ENCODE results near the gene MAN1B1. TPM values are rescaled to one million over a fixed set of nuclear protein-coding genes. Genes with fewer than 3 reads are reported as not detected.
A peak's percentile ranks its signal among the peaks of the same experiment; 100 is the strongest.

The MAN1B1 gene
- total RNA-seq, 1 donor from 2014 or later, result 24.6 TPM

DNA sequence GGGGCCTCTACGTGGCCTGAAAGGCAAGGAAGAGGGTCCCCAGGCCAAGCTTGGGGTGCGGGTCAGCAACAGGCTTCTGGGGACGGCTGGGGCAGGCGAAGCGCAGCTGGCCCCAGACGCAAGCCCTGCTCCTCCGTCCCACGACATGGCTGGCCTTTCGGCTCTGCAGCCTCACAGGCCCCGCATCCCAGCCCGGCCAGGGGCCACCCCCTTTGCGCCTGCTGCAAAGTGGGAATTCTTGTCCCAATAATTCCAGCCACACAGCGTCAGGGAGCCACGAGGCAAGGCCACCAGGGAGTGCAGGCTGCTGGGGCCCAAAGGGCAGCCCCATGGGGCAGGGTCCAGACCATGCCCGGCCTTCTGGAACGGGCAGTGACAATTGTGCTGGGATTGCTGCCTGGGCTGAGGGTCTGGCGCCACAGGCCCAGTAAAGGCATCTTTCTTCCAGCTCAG lies 31.8 kb upstream of the MAN1B1 start:
- Histone ChIP-seq H3K9ac (no peak overlapping the region), H3K27ac (no peak overlapping the region), H3K36me3 (no peaks in the 10 kb centered on the region), H3K27me3 (peaks cover 83% of the 10 kb centered on the region), H3K4me2 (peak overlapping the region; percentile 6), H3K79me2 (ENCODE audit: low read depth) (no peaks in the 10 kb centered on the region), H4K20me1 (ENCODE audit: low read depth) (peaks cover 30% of the 10 kb centered on the region), H3F3A (ENCODE audit: low read depth) (peaks cover 27% of the 10 kb centered on the region), H3K4me3 (no peak overlapping the region), H3K9me3 (ENCODE audit: low read depth) (no peaks in the 10 kb centered on the region), H3K4me1 (peaks cover 17% of the 10 kb centered on the region), H2AFZ (replicated peaks) (no peak overlapping the region)
- Mint-ChIP-seq H3K36me3 (no peaks in the 10 kb centered on the region), H3K4me1 (peaks cover 7% of the 10 kb centered on the region), H3K27ac (no peak overlapping the region), H3K4me3 (no peak overlapping the region), H3K9me3 (no peaks in the 10 kb centered on the region), H3K27me3 (ENCODE audit: insufficient read depth, low read depth) (peaks cover 33% of the 10 kb centered on the region)
- DNase-seq (ENCODE audit: low spot score), result no peak
- TF ChIP-seq, protein P1, sequence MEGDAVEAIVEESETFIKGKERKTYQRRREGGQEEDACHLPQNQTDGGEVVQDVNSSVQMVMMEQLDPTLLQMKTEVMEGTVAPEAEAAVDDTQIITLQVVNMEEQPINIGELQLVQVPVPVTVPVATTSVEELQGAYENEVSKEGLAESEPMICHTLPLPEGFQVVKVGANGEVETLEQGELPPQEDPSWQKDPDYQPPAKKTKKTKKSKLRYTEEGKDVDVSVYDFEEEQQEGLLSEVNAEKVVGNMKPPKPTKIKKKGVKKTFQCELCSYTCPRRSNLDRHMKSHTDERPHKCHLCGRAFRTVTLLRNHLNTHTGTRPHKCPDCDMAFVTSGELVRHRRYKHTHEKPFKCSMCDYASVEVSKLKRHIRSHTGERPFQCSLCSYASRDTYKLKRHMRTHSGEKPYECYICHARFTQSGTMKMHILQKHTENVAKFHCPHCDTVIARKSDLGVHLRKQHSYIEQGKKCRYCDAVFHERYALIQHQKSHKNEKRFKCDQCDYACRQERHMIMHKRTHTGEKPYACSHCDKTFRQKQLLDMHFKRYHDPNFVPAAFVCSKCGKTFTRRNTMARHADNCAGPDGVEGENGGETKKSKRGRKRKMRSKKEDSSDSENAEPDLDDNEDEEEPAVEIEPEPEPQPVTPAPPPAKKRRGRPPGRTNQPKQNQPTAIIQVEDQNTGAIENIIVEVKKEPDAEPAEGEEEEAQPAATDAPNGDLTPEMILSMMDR (IDR thresholded peaks at IDR 0.05), result no peak
- TF ChIP-seq EZH2phosphoT487 (IDR thresholded peaks at IDR 0.05) (no peak), EZH2 (IDR thresholded peaks at IDR 0.05) (no peak)

DNA sequence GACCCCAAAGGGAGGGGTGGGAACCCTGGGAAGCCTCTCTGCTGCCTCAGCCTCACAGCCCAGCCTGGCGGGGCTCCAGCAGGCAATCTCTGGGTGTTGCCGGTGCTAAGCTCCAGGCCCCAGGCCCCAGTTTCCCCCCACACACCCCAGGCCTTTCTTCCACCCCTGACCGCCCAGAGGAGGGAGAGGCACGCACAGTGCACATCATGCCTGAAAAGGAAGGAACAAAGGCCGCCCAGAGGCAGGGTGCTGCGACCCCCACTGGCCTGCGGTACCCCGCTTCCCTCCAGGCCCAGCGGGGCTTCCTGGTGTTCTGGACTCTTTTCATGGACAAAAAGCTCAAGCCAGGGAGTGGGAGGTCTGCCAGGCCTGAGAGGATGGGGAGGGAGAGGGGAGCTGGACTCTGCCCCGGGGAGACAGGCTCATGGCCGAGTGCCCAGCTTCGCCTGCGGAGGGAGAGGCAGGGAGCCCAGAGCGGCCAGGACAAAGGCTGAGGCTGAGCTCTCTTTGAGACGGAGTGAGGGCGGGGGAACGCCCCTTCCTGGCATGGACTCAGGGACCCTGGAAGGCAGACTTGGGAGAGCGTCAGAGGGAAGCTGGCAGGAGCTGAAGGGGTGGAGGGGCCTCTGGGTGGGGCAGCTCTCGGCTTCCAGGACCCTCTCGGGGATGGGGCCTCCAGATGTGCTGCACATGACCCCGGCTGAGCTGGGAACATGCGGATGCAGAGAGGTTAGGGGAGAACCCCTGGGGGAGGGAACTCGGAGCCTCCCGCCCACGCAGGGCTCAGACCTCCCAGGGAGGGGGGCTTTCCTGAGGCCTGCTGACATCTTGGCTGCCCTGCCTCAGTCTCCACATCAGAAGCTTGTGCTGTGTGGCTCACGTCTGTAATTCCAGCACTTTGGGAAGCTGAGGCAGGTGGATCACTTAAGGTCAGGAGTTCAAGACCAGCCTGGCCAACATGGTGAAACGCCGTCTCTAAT lies 31.1 kb upstream of the MAN1B1 start:
- H3K27me3 ChIP-seq, result peaks cover 80% of the 10 kb centered on the region
- H3F3A ChIP-seq (ENCODE audit: low read depth), result peaks cover 27% of the 10 kb centered on the region
- H3K27me3 Mint-ChIP-seq (ENCODE audit: insufficient read depth, low read depth), result peaks cover 33% of the 10 kb centered on the region
- peak overlapping the region; percentile 22 for H3K4me2 ChIP-seq
- H3K9me3 ChIP-seq (ENCODE audit: low read depth), result no peaks in the 10 kb centered on the region
- no peaks in the 10 kb centered on the region for H3K36me3 ChIP-seq
- no peak for TF ChIP-seq EZH2phosphoT487 (IDR thresholded peaks at IDR 0.05)
- no peak for TF ChIP-seq EZH2 (IDR thresholded peaks at IDR 0.05)
- DNase-seq (ENCODE audit: low spot score), result peak; percentile 61
- H3K9me3 Mint-ChIP-seq, result no peaks in the 10 kb centered on the region
- peaks cover 7% of the 10 kb centered on the region for H3K4me1 Mint-ChIP-seq
- H3K4me3 Mint-ChIP-seq, result no peak overlapping the region
- no peaks in the 10 kb centered on the region for H3K36me3 Mint-ChIP-seq
- H3K79me2 ChIP-seq (ENCODE audit: low read depth), result no peaks in the 10 kb centered on the region
- H3K4me3 ChIP-seq, result no peak overlapping the region
- no peak overlapping the region for H3K9ac ChIP-seq
- no peak overlapping the region for H2AFZ ChIP-seq (replicated peaks)
- H3K27ac ChIP-seq, result no peak overlapping the region
- peaks cover 23% of the 10 kb centered on the region for H4K20me1 ChIP-seq (ENCODE audit: low read depth)
- no peak overlapping the region for H3K27ac Mint-ChIP-seq
- peaks cover 17% of the 10 kb centered on the region for H3K4me1 ChIP-seq

DNA sequence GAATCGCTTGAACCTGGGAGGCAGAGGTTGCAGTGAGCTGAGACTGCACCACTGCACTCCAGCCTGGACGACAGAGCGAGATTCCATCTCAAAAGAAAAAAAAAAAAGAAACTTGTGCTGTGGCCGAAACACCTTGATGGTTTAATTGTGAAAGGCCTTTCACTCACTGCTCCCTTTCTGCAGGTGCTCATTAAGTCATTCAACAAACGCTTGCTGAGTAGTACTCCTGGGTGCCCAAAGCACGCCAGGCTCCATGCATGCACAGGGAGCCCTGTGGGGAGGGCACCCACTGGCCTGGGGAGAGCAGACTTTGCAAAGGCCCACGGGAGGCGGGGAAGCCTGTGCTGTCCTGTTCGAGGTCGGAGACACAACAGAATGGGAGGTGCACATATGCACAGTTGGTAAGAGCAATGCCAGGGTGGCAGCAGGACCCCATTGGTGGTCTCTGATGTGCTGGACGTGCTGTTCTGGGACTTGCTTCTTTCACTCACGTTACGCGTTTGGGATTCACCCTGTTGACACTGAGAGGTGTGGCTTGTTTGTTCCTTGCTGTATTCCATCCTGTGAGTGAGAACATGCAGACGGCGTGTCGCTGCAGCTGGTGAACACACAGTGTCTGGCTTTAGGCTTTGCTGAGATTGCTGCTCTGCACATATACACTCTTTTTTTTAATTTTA lies 29.9 kb upstream of the MAN1B1 start:
- Histone ChIP-seq H4K20me1 (ENCODE audit: low read depth) (peaks cover 23% of the 10 kb centered on the region), H3K9me3 (ENCODE audit: low read depth) (no peaks in the 10 kb centered on the region), H3K79me2 (ENCODE audit: low read depth) (no peaks in the 10 kb centered on the region), H3F3A (ENCODE audit: low read depth) (peaks cover 27% of the 10 kb centered on the region), H2AFZ (replicated peaks) (no peak overlapping the region), H3K4me2 (no peak overlapping the region), H3K36me3 (no peaks in the 10 kb centered on the region), H3K4me3 (no peak overlapping the region), H3K27me3 (peaks cover 70% of the 10 kb centered on the region), H3K9ac (no peak overlapping the region), H3K4me1 (peaks cover 17% of the 10 kb centered on the region), H3K27ac (no peak overlapping the region)
- Mint-ChIP-seq H3K4me3 (no peak overlapping the region), H3K9me3 (no peaks in the 10 kb centered on the region), H3K4me1 (peaks cover 7% of the 10 kb centered on the region), H3K36me3 (no peaks in the 10 kb centered on the region), H3K27ac (no peak overlapping the region), H3K27me3 (ENCODE audit: insufficient read depth, low read depth) (peaks cover 32% of the 10 kb centered on the region)
- TF ChIP-seq, protein P1 (IDR thresholded peaks at IDR 0.05), result no peak
- TF ChIP-seq EZH2phosphoT487 (IDR thresholded peaks at IDR 0.05), result no peak
- TF ChIP-seq EZH2 (IDR thresholded peaks at IDR 0.05), result no peak
- DNase-seq (ENCODE audit: low spot score), result no peak
